Colonic mucosa (tissue), 4 donors: ENCODE data around the gene IGFBP4. TPM values are rescaled to one million over a fixed set of nuclear protein-coding genes. Genes with fewer than 3 reads are reported as not detected.

Experiments
- DNase-seq: peaks from one replicate; pipeline ENCODE4 v3.0.0-alpha.2; 2020
- H3K27ac ChIP-seq: fragments of 200-600 bp; one replicate; pipeline ENCODE4 v1.8.0; 2021
- H3K27me3 ChIP-seq: fragments of 200-600 bp; one replicate; pipeline ENCODE4 v1.8.0; 2021
- H3K36me3 ChIP-seq: fragments of 200-600 bp; one replicate; pipeline ENCODE4 v1.8.0; 2021
- H3K4me1 ChIP-seq: fragments of 200-600 bp; one replicate; pipeline ENCODE4 v1.8.0; 2021; ENCODE audit warnings: mild to moderate bottlenecking
- H3K4me3 ChIP-seq: fragments of 200-600 bp; one replicate; pipeline ENCODE4 v1.8.0; 2021
- H3K9ac ChIP-seq, 2 donors: one replicate each; pipeline ENCODE4 v1.7.0; 2013; ENCODE audit warnings: control low read depth in 2 of 2, low read depth in 2 of 2, low read length in 2 of 2
- H3K9me3 ChIP-seq: fragments of 200-600 bp; one replicate; pipeline ENCODE4 v1.8.0; 2021
- intact Hi-C: fragments of 100-400 bp; cut with DNase I; formaldehyde crosslinking; loops from one replicate; pipeline ENCODE4 v1.14.1; 2022
- total RNA-seq, 2 donors: library from RNA; stranded (reverse); fragmentation: NEBNext Ultra II Directional in 1 of 2; extraction: Animal tissue kit (Norgen Biotek cat#: 25700) in 1 of 2; gene quantifications; one replicate each; pipeline ENCODE4 v1.2.1, GENCODE V29; 2021
- TF ChIP-seq, protein P1 (sequence below): fragments of 200-600 bp; IDR thresholded peaks from one replicate; pipeline ENCODE4 v1.8.0; 2022; ENCODE audit warnings: antibody characterized with exemption, mild to moderate bottlenecking
- donor health status: healthy.
- donor health status: DM: no; HTN: no; CAD: no.
- donor health status: DM: no; HTN: no; CAD: no.

Gene IGFBP4
- total RNA-seq, 2 donors from 2014 or later, result 182 to 291 TPM

DNA sequence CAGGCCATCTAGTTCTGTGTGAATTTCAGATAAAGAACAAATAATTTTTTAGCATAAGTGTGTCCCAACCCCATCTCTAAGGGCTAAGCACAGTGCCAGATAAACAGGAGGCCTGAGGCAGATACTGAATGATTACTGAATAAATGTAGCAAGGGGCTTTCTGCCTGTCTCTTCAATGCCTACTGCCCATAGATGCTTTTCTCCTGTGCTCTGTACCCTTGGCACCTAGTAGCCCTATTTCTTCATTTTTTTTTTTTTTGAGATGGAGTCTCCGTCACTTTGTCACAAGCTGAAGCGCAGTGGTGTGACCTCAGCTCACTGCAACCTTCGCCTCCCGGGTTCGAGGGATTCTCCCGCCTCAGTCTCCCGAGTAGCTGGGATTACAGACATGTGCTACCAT is 25.3 kb downstream of the IGFBP4 start:
- Histone ChIP-seq H3K4me3 (no peak overlapping the region), H3K9me3 (no peaks in the 10 kb centered on the region), H3K36me3 (no peaks in the 10 kb centered on the region), H3K9ac (no peak overlapping the region), H3K4me1 (no peaks in the 10 kb centered on the region), H3K27ac (no peak overlapping the region), H3K27me3 (no peaks in the 10 kb centered on the region)
- TF ChIP-seq, protein P1, sequence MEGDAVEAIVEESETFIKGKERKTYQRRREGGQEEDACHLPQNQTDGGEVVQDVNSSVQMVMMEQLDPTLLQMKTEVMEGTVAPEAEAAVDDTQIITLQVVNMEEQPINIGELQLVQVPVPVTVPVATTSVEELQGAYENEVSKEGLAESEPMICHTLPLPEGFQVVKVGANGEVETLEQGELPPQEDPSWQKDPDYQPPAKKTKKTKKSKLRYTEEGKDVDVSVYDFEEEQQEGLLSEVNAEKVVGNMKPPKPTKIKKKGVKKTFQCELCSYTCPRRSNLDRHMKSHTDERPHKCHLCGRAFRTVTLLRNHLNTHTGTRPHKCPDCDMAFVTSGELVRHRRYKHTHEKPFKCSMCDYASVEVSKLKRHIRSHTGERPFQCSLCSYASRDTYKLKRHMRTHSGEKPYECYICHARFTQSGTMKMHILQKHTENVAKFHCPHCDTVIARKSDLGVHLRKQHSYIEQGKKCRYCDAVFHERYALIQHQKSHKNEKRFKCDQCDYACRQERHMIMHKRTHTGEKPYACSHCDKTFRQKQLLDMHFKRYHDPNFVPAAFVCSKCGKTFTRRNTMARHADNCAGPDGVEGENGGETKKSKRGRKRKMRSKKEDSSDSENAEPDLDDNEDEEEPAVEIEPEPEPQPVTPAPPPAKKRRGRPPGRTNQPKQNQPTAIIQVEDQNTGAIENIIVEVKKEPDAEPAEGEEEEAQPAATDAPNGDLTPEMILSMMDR, result no peak
- intact Hi-C loops, result no loop called here
- DNase-seq, result no peak

DNA sequence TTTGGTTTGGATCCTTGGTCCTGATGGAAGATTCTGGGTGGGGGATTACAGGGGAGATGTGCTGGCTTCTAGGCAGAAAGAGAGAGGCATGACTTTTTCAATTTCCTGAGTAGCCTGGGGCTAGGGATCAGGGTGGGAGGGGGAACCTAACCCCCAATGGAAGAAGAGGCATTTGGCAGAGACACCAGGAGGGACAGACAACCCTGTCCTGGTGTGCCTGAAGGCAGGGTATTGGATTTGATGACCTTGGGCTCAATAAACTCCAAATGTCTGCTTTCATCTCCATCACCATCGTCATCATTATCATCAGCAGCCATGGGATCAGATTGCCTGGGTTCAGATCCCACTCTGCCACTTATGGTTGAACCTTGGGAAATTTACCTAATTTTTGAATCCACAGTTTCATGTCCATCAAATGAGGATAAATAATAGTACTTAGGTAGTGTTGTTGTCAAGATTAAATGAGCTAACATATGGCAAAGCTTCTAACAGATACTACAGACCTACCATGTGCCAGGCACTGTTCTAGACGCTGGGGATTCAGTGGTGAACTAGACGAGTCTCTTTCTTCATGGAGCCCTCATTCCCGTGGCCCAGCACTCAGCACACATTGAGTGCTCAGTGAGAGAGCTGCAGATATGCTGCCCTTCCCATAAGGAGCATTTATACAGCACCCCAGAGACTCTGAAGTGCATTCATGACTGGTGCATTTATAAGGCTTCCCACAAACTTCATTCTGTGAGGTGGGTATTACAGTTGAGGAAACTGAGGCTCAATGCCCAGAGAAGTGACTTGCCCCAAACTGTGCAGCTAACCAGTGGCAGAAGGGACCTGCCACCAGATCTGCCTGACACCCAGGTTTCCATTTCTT is 26.8 kb downstream of the IGFBP4 start:
- no peaks in the 10 kb centered on the region for H3K4me1 ChIP-seq
- H3K36me3 ChIP-seq, result no peaks in the 10 kb centered on the region
- H3K9ac ChIP-seq, result no peak overlapping the region
- TF ChIP-seq, protein P1, result no peak
- intact Hi-C loops, result no loop called here
- H3K27ac ChIP-seq, result no peak overlapping the region
- no peak overlapping the region for H3K4me3 ChIP-seq
- H3K27me3 ChIP-seq, result no peaks in the 10 kb centered on the region
- H3K9me3 ChIP-seq, result no peaks in the 10 kb centered on the region
- no peak for DNase-seq

- Histone ChIP-seq H3K27ac (no peak overlapping the region), H3K36me3 (no peaks in the 10 kb centered on the region), H3K27me3 (no peaks in the 10 kb centered on the region), H3K4me1 (no peaks in the 10 kb centered on the region), H3K9ac (no peak overlapping the region), H3K9me3 (no peaks in the 10 kb centered on the region), H3K4me3 (no peak overlapping the region)
- no peak for DNase-seq
- TF ChIP-seq, protein P1, result no peak
- intact Hi-C loops, result no loop called here
These were observed 27.9 kb downstream of the IGFBP4 start for GRCh38 chr17:40470932-40471828.

DNA sequence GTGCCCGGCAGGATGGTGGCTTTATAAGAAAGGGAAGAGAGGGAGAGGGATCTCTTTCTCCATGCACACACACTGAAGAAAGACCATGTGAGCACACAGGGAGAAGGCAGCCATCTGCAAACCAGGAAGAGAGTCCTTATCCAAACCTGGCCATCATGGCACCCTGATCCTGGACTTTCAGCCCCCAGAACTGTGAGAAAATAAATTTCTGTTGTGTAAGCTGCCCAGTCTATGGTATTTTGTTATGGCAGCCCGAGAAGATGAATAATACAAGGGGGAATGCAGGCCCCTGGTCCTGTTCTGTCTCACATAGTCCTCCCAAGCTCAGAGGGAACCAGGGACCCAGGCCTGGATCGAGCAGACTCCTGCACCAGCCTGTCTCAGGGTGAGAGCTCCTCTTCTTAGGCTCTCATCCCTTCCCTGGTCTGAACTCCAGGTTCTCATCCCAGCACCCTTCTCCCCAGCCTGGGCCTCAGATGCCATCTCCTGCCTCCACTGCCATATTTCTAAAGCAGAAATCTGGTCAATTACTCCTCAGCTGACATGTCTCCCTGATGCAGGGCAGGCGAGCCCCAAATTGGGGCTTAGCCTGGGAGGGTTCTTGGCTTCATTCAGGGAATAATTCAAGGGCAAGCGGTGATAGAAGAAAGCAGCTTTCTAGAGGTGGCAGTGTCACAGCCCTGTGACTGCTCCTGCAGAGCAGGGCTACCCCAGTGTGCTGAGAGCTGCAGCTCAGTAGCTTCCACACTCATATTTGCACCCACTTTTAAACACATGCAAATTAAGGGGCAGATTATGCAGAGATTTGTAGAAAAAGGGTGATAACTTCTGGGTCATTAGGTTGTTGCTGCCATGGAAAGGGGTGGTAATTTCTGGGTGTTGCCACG is 28.8 kb downstream of the IGFBP4 start:
- no peak for DNase-seq
- intact Hi-C loops, result no loop called here
- TF ChIP-seq, protein P1, result no peak
- no peaks in the 10 kb centered on the region for H3K27me3 ChIP-seq
- H3K27ac ChIP-seq, result no peak overlapping the region
- H3K36me3 ChIP-seq, result no peaks in the 10 kb centered on the region
- H3K9me3 ChIP-seq, result no peaks in the 10 kb centered on the region
- H3K4me1 ChIP-seq, result no peaks in the 10 kb centered on the region
- H3K9ac ChIP-seq, result no peak overlapping the region
- no peak overlapping the region for H3K4me3 ChIP-seq
